HepG2 (cell line): Measurements from ENCODE around the gene DIP2C. TPM values are rescaled to one million over a fixed set of nuclear protein-coding genes. Genes with fewer than 3 reads are reported as not detected.

ENCODE experiments used
- ATAC-seq: fragments of 200-7000 bp; cut with Tn5 transposase; 3 replicates; pipeline ENCODE4 v1.9.1; 2020; ENCODE audit warnings: mild to moderate bottlenecking, moderate library complexity
- BruUV-seq: library from RNA; stranded (reverse); fragments of 400-500 nt; replicated peaks from 2 replicates; lab custom pipeline; 2021; lab: Mats Ljungman, UMichigan
- CTCF ChIA-PET: fragments of 300-600 bp; formaldehyde crosslinking; extraction: SDS; loops from one replicate; lab custom pipeline; 2021; ENCODE audit warnings: low total read pairs, inconsistent platforms, low intra/inter-chr PET ratio; lab: Yijun Ruan, JAX
- POLR2A ChIA-PET: fragments of 350-600 bp; sonication (Branson Sonifier 250); formaldehyde crosslinking; loops from one replicate; lab custom pipeline; 2020; ENCODE audit warnings: antibody characterized with exemption, inconsistent platforms; lab: Yijun Ruan, JAX
- DNase-seq: peaks from one replicate; pipeline ENCODE4 v3.0.0-alpha.2; 2015; ENCODE audit warnings: low spot score
- FAIRE-seq: peaks from 3 replicates; lab custom pipeline; 2011; peaks lifted over from hg19 to GRCh38; lab: Jason Lieb, UNC
- H2AFZ ChIP-seq: one replicate; pipeline ENCODE4 v1.6.1; 2011; ENCODE audit warnings: low read length, inconsistent platforms
- H3K27ac ChIP-seq: fragments of 300-600 bp; 3 replicates; pipeline ENCODE4 v1.8.0; 2011; ENCODE audit warnings: mixed run types, mild to moderate bottlenecking, mixed read lengths, low read length, inconsistent platforms; ENCODE audit not compliant: insufficient read depth; ENCODE audit errors: extremely low read length
- H3K27me3 ChIP-seq, 2 experiments: fragments of 200-600 bp in 1 of 2; 2 replicates in 1 of 2; 3 replicates in 1 of 2; pipeline versions ENCODE4 v1.6.0 to v1.8.0; 2011; ENCODE audit warnings: low read length in 2 of 2, mild to moderate bottlenecking in 2 of 2, moderate library complexity in 2 of 2, inconsistent platforms in 1 of 2; ENCODE audit not compliant: insufficient read depth in 2 of 2, control insufficient read depth in 1 of 2
- H3K36me3 ChIP-seq, 2 experiments: fragments of 200-600 bp in 1 of 2; replicated peaks in 1 of 2; 2 replicates in 1 of 2; 3 replicates in 1 of 2; pipeline versions ENCODE4 v1.5.1 to v1.8.0; 2011; ENCODE audit warnings: low read length in 2 of 2, inconsistent platforms in 1 of 2; ENCODE audit not compliant: insufficient read depth in 2 of 2, control insufficient read depth in 1 of 2
- H3K4me1 ChIP-seq: 2 replicates; pipeline ENCODE4 v1.5.1; 2012; ENCODE audit warnings: low read length, inconsistent platforms; ENCODE audit not compliant: insufficient read depth
- H3K4me2 ChIP-seq: 2 replicates; pipeline ENCODE4 v1.6.0; 2011; ENCODE audit warnings: low read depth, low read length, inconsistent platforms
- H3K4me3 ChIP-seq, 3 experiments: fragments of 200-600 bp in 1 of 3; sonication (generic), shearing (Covaris generic) in 1 of 3; replicated peaks in 1 of 3; 2 replicates each; pipeline ENCODE4 v1.5.1; 2011 to 2016; ENCODE audit warnings: low read length in 3 of 3, inconsistent platforms in 2 of 3, low read depth in 2 of 3, mild to moderate bottlenecking in 2 of 3, control low read depth in 1 of 3, mixed read lengths in 1 of 3; ENCODE audit not compliant: insufficient read depth in 1 of 3
- H3K79me2 ChIP-seq: one replicate; pipeline ENCODE4 v1.6.1; 2011; ENCODE audit warnings: low read length, inconsistent platforms; ENCODE audit not compliant: insufficient read depth
- H3K9ac ChIP-seq: 2 replicates; pipeline ENCODE4 v1.6.0; 2011; ENCODE audit warnings: mild to moderate bottlenecking, low read depth, low read length, inconsistent platforms; ENCODE audit not compliant: insufficient read depth
- H3K9me3 ChIP-seq: 2 replicates; pipeline ENCODE4 v1.5.1; 2012; ENCODE audit warnings: mild to moderate bottlenecking, low read length
- H4K20me1 ChIP-seq: 2 replicates; pipeline ENCODE4 v1.6.0; 2011; ENCODE audit warnings: inconsistent platforms, mild to moderate bottlenecking, low read length, moderate library complexity; ENCODE audit not compliant: insufficient read depth
- EED ChIP-seq: sonication (generic); formaldehyde crosslinking; IDR thresholded peaks from 2 replicates; pipeline ENCODE4 v1.5.0; 2020; ENCODE audit warnings: mild to moderate bottlenecking, missing genetic modification reagents
- FOXM1 ChIP-seq: sonication (generic); formaldehyde crosslinking; IDR thresholded peaks from 2 replicates; pipeline ENCODE4 v1.5.0; 2020; ENCODE audit warnings: missing genetic modification reagents
- GABPB1 ChIP-seq: IDR thresholded peaks from 2 replicates; pipeline ENCODE4 v1.6.1; 2016; ENCODE audit warnings: mild to moderate bottlenecking, missing genetic modification reagents, moderate library complexity, missing compliant biosample characterization
- KLF13 ChIP-seq: sonication (generic); formaldehyde crosslinking; IDR thresholded peaks from 2 replicates; pipeline ENCODE4 v1.4.0; 2020; ENCODE audit warnings: mild to moderate bottlenecking, missing genetic modification reagents
- NFYC ChIP-seq: IDR thresholded peaks from 2 replicates; pipeline ENCODE4 v1.6.1; 2016; ENCODE audit warnings: missing genetic modification reagents, missing compliant biosample characterization
- PRPF4 ChIP-seq: fragments of 200-400 bp; formaldehyde crosslinking; IDR thresholded peaks from 2 replicates; pipeline ENCODE4 v1.6.1; 2016; ENCODE audit warnings: low read length, low read depth; ENCODE audit not compliant: poor library complexity, severe bottlenecking
- SYNCRIP ChIP-seq: fragments of 200-400 bp; formaldehyde crosslinking; IDR thresholded peaks from 2 replicates; pipeline ENCODE4 v1.6.1; 2018; ENCODE audit warnings: mild to moderate bottlenecking, low read depth, low read length; ENCODE audit not compliant: insufficient read depth
- YEATS4 ChIP-seq: sonication (generic); formaldehyde crosslinking; IDR thresholded peaks from 2 replicates; pipeline ENCODE4 v1.4.0; 2020; ENCODE audit warnings: missing genetic modification reagents, borderline replicate concordance
- ZBTB20 ChIP-seq: sonication (generic); formaldehyde crosslinking; IDR thresholded peaks from 2 replicates; pipeline ENCODE4 v1.8.1; 2023; ENCODE audit warnings: missing genetic modification reagents, low read depth, mild to moderate bottlenecking, borderline replicate concordance
- ZFP1 ChIP-seq: IDR thresholded peaks from 2 replicates; pipeline ENCODE4 v1.6.1; 2016
- ZNF124 ChIP-seq: sonication (generic); formaldehyde crosslinking; IDR thresholded peaks from 2 replicates; pipeline ENCODE4 v1.4.0; 2020; ENCODE audit warnings: missing genetic modification reagents
- ZNF256 ChIP-seq: sonication (generic); formaldehyde crosslinking; conservative IDR thresholded peaks from 2 replicates; pipeline ENCODE4 v1.4.0; 2020; ENCODE audit warnings: missing genetic modification reagents
- ZNF264 ChIP-seq: sonication (generic); formaldehyde crosslinking; IDR thresholded peaks from 2 replicates; pipeline ENCODE4 v1.4.0; 2020; ENCODE audit warnings: missing genetic modification reagents
- ZNF639 ChIP-seq: conservative IDR thresholded peaks from 2 replicates; pipeline ENCODE4 v1.6.1; 2018; ENCODE audit warnings: missing genetic modification reagents
- ZNF761 ChIP-seq: sonication (generic); formaldehyde crosslinking; conservative IDR thresholded peaks from 2 replicates; pipeline ENCODE4 v1.4.0; 2020; ENCODE audit warnings: mild to moderate bottlenecking, missing genetic modification reagents
- WGBS: methylation state at CpG from one replicate; pipeline ENCODE4 v1.1.6; 2017; ENCODE audit warnings: low lambda C conversion rate; 5-methylcytosine and 5-hydroxymethylcytosine counted together
- in situ Hi-C: cut with HindIII; loops from 2 replicates; pipeline ENCODE4 v1.10.0; 2017; ENCODE audit warnings: low pct_unique_long_range_greater_than_20kb; ENCODE audit not compliant: extremely low pct_ligation_motif_present
- intact Hi-C: fragments of 100-400 bp; cut with micrococcal nuclease; formaldehyde crosslinking; loops from one replicate; pipeline ENCODE4 v1.10.0; 2022; ENCODE audit not compliant: unreplicated experiment
- polyA plus RNA-seq, 8 experiments: library from polyadenylated mRNA; depleted of rRNA in 3 of 8; stranded (reverse) in 7 of 8; unstranded in 1 of 8; fragments of >200 nt; fragmentation: Illumina TruSeq in 4 of 8; extraction: Trizol in 4 of 8; gene quantifications; 2 replicates each; pipeline versions ENCODE4 v1.2.1 to v1.2.3, GENCODE V29; 2011 to 2016; ENCODE audit warnings: low read depth in 4 of 8, missing spikeins in 1 of 8, mixed read lengths in 1 of 8; ENCODE audit not compliant: insufficient read depth in 1 of 8
- total RNA-seq, 5 experiments: library from RNA; depleted of rRNA; stranded (reverse); fragments of >200 nt; fragmentation: Illumina TruSeq; extraction: Trizol; gene quantifications; 2 replicates each; pipeline ENCODE4 v1.2.3, GENCODE V29; 2016; ENCODE audit warnings: low read depth in 1 of 5
- TF ChIP-seq, protein P1 (sequence below): sonication (generic); formaldehyde crosslinking; conservative IDR thresholded peaks from 2 replicates; pipeline ENCODE4 v1.4.0; 2020; ENCODE audit warnings: missing genetic modification reagents

The DIP2C gene
- total and polyA plus RNA-seq, 2 of the 13 experiments (the other 11 are each of a cell fraction or from before 2014, with no cell fraction given): 2.2 to 2.7 TPM

GRCh38 chr10:247480-247879 lies 442.0 kb downstream of the DIP2C start:
- H3K36me3 ChIP-seq: peaks cover 14 to 45% of the 10 kb centered on the region in 2 experiments
- no peak for ATAC-seq
- in situ Hi-C loops: no loop called here
- no peak overlapping the region for H3K4me2 ChIP-seq
- no peak for DNase-seq
- H3K27me3 ChIP-seq: no peaks in the 10 kb centered on the region
- POLR2A ChIA-PET: no interaction called here
- intact Hi-C loops: no loop called here
- no peak overlapping the region for H3K9ac ChIP-seq
- no peaks in the 10 kb centered on the region for H4K20me1 ChIP-seq
- no peak for TF ChIP-seq ZBTB20 (CRISPR knock-in tag)
- no peak for TF ChIP-seq ZNF761 (CRISPR knock-in tag)
- TF ChIP-seq YEATS4 (CRISPR knock-in tag): no peak
- TF ChIP-seq ZNF124 (CRISPR knock-in tag): no peak
- no peak for TF ChIP-seq ZFP1
- TF ChIP-seq KLF13 (CRISPR knock-in tag): no peak
- TF ChIP-seq SYNCRIP: no peak
- TF ChIP-seq FOXM1 (CRISPR knock-in tag): no peak
- no peak for TF ChIP-seq ZNF639
- TF ChIP-seq EED: no peak
- TF ChIP-seq GABPB1 (CRISPR knock-in tag): no peak
- TF ChIP-seq, protein P1, sequence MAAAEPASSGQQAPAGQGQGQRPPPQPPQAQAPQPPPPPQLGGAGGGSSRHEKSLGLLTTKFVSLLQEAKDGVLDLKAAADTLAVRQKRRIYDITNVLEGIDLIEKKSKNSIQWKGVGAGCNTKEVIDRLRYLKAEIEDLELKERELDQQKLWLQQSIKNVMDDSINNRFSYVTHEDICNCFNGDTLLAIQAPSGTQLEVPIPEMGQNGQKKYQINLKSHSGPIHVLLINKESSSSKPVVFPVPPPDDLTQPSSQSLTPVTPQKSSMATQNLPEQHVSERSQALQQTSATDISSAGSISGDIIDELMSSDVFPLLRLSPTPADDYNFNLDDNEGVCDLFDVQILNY (CRISPR knock-in tag): no peak
- no peak for TF ChIP-seq ZNF264
- TF ChIP-seq ZNF256: no peak
- no peak for TF ChIP-seq PRPF4
- TF ChIP-seq NFYC: no peak
- no peaks in the 10 kb centered on the region for H3K9me3 ChIP-seq
- CTCF ChIA-PET: no interaction called here
- no peaks in the 10 kb centered on the region for H3K79me2 ChIP-seq
- H3K4me1 ChIP-seq: no peaks in the 10 kb centered on the region
- WGBS: 98% methylated on average over 4 of the region's 4 CpGs
- no peak overlapping the region for H3K4me3 ChIP-seq
- no peak overlapping the region for H3K27ac ChIP-seq
- H2AFZ ChIP-seq: no peak overlapping the region
- BruUV-seq: no TSS peak
- FAIRE-seq: no peak
